ENCODE measurements around the gene RAB7A.
A peak's percentile ranks its signal among the peaks of the same experiment; 100 is the strongest.

The RAB7A gene

GRCh38 chr3:128726023-128727016, at the start of gene RAB7A:
TSS of gene RAB7A (plus strand) at chr3:128726183. CDS start at chr3:128795368, 69,185 bp downstream.
- DNase-seq = peak; percentile 96

- no peak for DNase-seq
These were observed 46.6 kb upstream of the RAB7A start for GRCh38 chr3:128679338-128679737.

GRCh38 chr3:128680603-128681368, 45.2 kb upstream of the RAB7A start:
- peak; percentile 95 for DNase-seq

- peak; percentile 85 for DNase-seq
These were observed 44.6 kb upstream of the RAB7A start for GRCh38 chr3:128681369-128681829.

GRCh38 chr3:128683957-128684356, 42.0 kb upstream of the RAB7A start:
- DNase-seq = no peak

- no peak for DNase-seq
These were observed 40.8 kb upstream of the RAB7A start for GRCh38 chr3:128684986-128685726.

GRCh38 chr3:128686465-128686864, 39.5 kb upstream of the RAB7A start:
- DNase-seq = no peak

GRCh38 chr3:128689060-128689459, 36.9 kb upstream of the RAB7A start:
- DNase-seq = no peak

- no peak for DNase-seq
These were observed 32.3 kb upstream of the RAB7A start for GRCh38 chr3:128693696-128694095.

- DNase-seq = no peak
These were observed 28.6 kb upstream of the RAB7A start for GRCh38 chr3:128697341-128697740.

GRCh38 chr3:128698211-128699047, 27.6 kb upstream of the RAB7A start:
- peak; percentile 43 for DNase-seq

GRCh38 chr3:128701342-128702212, 24.4 kb upstream of the RAB7A start:
- DNase-seq = peak; percentile 38

- no peak for DNase-seq
These were observed 23.6 kb upstream of the RAB7A start for GRCh38 chr3:128702391-128702790.

GRCh38 chr3:128703561-128703960, 22.4 kb upstream of the RAB7A start:
- no peak for DNase-seq

- no peak for DNase-seq
These were observed 19.8 kb upstream of the RAB7A start for GRCh38 chr3:128706086-128706615.

GRCh38 chr3:128707928-128708494, 18.0 kb upstream of the RAB7A start:
- DNase-seq = no peak

- DNase-seq = no peak
These were observed 16.9 kb upstream of the RAB7A start for GRCh38 chr3:128709038-128709437.

- no peak for DNase-seq
These were observed 16.3 kb upstream of the RAB7A start for GRCh38 chr3:128709506-128710210.

GRCh38 chr3:128710816-128711433, 15.1 kb upstream of the RAB7A start:
- no peak for DNase-seq

Data from NCI-H1092 treated with DMSO at 0.1 percent for 48 hours (cell line).